PFSK-1 (cell line): Measurements from ENCODE around the gene AOPEP.

Experiments
- FOXP2 ChIP-seq: optimal IDR thresholded peaks from 2 replicates; pipeline ENCODE3; 2011; ENCODE audit warnings: borderline replicate concordance, control low read depth, inconsistent platforms; ENCODE audit not compliant: insufficient read depth; ENCODE audit errors: extremely low read length, extremely low read depth
- POLR2AphosphoS5 ChIP-seq: IDR thresholded peaks from 2 replicates; pipeline ENCODE4 v1.6.1; 2012; ENCODE audit warnings: low read depth, mild to moderate bottlenecking, control low read depth, low read length, moderate library complexity
- SIN3A ChIP-seq: IDR thresholded peaks from 2 replicates; pipeline ENCODE4 v1.6.1; 2012; ENCODE audit warnings: mild to moderate bottlenecking, low read length, moderate library complexity, borderline replicate concordance; ENCODE audit not compliant: insufficient read depth
- TAF1 ChIP-seq: IDR thresholded peaks from 2 replicates; pipeline ENCODE4 v1.6.1; 2012; ENCODE audit warnings: low read length, control low read depth, borderline replicate concordance; ENCODE audit not compliant: insufficient read depth
- TF ChIP-seq, protein P1 (sequence below), 2 experiments: IDR thresholded peaks; 2 replicates each; pipeline versions ENCODE4 v1.6.1 to v1.8.0; 2011 to 2012; ENCODE audit warnings: low read depth in 2 of 2, low read length in 2 of 2, control low read depth in 1 of 2, inconsistent platforms in 1 of 2, mild to moderate bottlenecking in 1 of 2, moderate library complexity in 1 of 2; ENCODE audit not compliant: insufficient read depth in 1 of 2

AOPEP gene

DNA sequence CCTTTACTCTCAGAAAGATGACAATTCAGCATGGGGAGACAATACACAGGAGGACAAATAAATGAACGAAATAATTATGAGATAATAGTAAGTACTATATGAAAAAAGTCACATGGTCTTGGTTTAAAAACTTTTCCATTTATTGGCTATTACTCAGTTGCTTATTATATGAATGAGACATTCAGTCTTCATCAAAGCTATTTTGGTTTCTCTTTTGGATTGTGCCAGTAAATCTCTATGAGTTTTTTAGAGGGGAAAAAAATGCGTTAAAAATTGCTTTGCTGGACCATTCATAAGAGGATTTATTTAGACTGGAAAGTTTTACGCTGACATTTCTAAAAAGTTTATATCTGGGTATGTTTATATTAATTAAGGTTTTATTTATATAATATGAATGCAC is 137.7 kb downstream of the AOPEP start:
- TF ChIP-seq TAF1 (no peak), FOXP2 (no peak), SIN3A (no peak), POLR2AphosphoS5 (no peak)
- TF ChIP-seq, protein P1, sequence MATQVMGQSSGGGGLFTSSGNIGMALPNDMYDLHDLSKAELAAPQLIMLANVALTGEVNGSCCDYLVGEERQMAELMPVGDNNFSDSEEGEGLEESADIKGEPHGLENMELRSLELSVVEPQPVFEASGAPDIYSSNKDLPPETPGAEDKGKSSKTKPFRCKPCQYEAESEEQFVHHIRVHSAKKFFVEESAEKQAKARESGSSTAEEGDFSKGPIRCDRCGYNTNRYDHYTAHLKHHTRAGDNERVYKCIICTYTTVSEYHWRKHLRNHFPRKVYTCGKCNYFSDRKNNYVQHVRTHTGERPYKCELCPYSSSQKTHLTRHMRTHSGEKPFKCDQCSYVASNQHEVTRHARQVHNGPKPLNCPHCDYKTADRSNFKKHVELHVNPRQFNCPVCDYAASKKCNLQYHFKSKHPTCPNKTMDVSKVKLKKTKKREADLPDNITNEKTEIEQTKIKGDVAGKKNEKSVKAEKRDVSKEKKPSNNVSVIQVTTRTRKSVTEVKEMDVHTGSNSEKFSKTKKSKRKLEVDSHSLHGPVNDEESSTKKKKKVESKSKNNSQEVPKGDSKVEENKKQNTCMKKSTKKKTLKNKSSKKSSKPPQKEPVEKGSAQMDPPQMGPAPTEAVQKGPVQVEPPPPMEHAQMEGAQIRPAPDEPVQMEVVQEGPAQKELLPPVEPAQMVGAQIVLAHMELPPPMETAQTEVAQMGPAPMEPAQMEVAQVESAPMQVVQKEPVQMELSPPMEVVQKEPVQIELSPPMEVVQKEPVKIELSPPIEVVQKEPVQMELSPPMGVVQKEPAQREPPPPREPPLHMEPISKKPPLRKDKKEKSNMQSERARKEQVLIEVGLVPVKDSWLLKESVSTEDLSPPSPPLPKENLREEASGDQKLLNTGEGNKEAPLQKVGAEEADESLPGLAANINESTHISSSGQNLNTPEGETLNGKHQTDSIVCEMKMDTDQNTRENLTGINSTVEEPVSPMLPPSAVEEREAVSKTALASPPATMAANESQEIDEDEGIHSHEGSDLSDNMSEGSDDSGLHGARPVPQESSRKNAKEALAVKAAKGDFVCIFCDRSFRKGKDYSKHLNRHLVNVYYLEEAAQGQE (IDR thresholded peaks at IDR 0.05; ENCODE audit: insufficient read depth in 1 of 2, low read depth in 2 of 2, low read length in 2 of 2): no peak

- no peak for TF ChIP-seq POLR2AphosphoS5
- no peak for TF ChIP-seq FOXP2
- TF ChIP-seq SIN3A: no peak
- TF ChIP-seq TAF1: no peak
- TF ChIP-seq, protein P1 (IDR thresholded peaks at IDR 0.05; ENCODE audit: insufficient read depth in 1 of 2, low read depth in 2 of 2, low read length in 2 of 2): no peak
Observed at GRCh38 chr9:94864862-94865509, 138.5 kb downstream of the AOPEP start.

DNA sequence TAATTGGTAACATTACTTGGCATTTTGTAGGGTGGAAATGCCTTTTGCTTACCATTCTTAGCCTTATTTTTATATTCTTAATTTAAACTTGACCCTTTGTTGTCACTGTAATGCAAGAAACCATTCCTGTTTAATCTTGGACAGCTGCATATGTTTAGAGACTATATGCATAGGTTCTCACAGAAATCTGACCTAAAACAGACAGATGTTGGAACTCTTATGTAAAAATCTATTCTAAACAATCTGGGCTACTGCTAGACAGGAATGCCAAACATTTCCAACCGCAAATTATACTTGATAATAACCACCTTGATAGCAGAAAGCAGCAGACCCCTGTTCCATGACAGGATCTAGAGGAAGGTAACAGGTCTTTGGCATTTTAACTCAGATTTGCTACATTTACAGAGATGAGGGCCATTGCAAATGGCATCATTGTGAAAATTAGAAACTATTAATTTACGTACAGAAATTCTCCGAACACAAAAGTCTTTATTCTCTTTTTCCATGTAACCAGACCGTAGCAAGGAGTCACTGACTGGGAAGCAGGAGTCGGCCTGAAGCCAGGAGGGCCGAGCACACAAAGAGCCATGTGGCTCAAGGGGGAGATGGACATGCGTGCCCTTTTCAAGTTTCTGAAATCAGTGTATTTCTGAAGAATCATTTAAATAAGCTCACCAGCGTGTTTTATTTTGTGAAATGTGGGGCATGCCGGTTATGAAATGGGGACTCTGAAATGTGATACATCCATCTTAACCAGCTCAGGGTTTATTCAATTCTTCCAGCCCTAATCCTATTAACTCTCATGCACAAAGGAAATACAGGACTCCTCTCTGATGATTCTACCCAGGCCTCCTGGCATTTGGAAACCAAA is 139.3 kb downstream of the AOPEP start:
- TF ChIP-seq POLR2AphosphoS5: no peak
- TF ChIP-seq SIN3A: no peak

DNA sequence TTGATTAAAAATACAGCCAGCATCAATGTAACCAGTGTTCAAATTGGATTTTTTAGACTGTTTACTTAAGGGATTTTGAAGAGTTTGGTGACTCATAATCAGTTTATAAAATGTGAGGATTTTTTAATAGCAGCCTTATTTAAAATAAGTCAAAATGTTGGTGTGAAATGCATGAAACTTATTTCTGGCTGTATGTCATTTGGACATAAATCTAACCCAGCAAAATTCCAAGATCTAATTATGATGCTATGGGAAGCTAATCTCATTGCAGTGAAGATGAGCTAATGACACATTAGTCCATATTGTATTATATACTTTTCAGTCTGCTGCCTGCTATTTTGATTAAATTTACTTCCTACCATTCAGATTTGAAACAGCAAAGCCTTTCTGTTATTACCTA is 140.3 kb downstream of the AOPEP start:
- TF ChIP-seq POLR2AphosphoS5: no peak
- TF ChIP-seq, protein P1 (IDR thresholded peaks at IDR 0.05; ENCODE audit: insufficient read depth in 1 of 2, low read depth in 2 of 2, low read length in 2 of 2): no peak
- no peak for TF ChIP-seq FOXP2
- no peak for TF ChIP-seq SIN3A
- no peak for TF ChIP-seq TAF1

DNA sequence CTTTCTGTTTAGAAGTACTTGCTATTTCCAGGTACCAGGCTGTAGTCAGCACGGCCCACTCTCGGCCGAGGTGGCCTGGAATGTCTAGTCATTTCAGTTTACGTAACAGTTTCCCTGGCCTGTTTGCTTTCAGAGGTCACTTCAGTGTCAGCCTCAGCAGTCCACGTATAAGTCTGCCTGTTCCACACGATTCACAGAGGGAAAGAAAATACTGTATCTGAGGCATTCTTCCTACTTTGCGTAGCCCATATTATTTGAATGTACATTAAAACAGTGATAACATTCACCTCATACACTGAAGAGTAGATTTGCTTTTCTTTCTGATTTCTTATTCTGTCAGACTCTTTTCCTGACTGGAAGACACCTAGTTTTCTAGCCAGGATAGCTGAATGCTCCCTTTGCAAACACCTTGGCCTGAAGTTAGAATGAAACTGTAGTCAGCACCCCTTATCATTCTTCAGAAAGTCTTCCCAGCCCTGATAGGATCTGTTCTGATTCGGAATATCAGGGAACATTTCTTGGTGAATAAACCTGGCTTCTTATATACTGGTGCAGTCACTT is 140.9 kb downstream of the AOPEP start:
- TF ChIP-seq FOXP2 (no peak), TAF1 (no peak), SIN3A (no peak), POLR2AphosphoS5 (no peak)
- TF ChIP-seq, protein P1 (IDR thresholded peaks at IDR 0.05; ENCODE audit: insufficient read depth in 1 of 2, low read depth in 2 of 2, low read length in 2 of 2): no peak
